K562 (cell line): ENCODE results near the gene CAMK2D. TPM values are rescaled to one million over a fixed set of nuclear protein-coding genes. Genes with fewer than 3 reads are reported as not detected.

Experiments used
- BACH1 ChIP-seq: fragments of 200-800 bp; sonication (Bioruptor generic); IDR thresholded peaks from 2 replicates; pipeline ENCODE4 v1.6.1; 2016; ENCODE audit warnings: missing genetic modification characterization, missing compliant biosample characterization
- GTF3C2 ChIP-seq: IDR thresholded peaks from 3 replicates; pipeline ENCODE4 v1.6.1; 2011; ENCODE audit warnings: borderline replicate concordance, mild to moderate bottlenecking, moderate library complexity; ENCODE audit not compliant: insufficient read length; ENCODE audit errors: extremely low read depth
- RFX1 ChIP-seq: fragments of 450-650 bp; IDR thresholded peaks from 2 replicates; pipeline ENCODE4 v1.6.1; 2016; ENCODE audit warnings: mild to moderate bottlenecking, moderate library complexity
- TARDBP ChIP-seq: fragments of 450-650 bp; IDR thresholded peaks from 2 replicates; pipeline ENCODE4 v1.6.1; 2016
- TCF15 ChIP-seq: fragments of 250-450 bp; sonication (Bioruptor Pico); IDR thresholded peaks from 2 replicates; pipeline ENCODE4 v1.8.0; 2022; ENCODE audit warnings: moderate library complexity, mild to moderate bottlenecking, inconsistent platforms
- ZKSCAN1 ChIP-seq: fragments of 150-350 bp; IDR thresholded peaks from 2 replicates; pipeline ENCODE4 v1.6.1; 2016; ENCODE audit warnings: low read depth, low read length
- ZNF217 ChIP-seq: sonication (generic); formaldehyde crosslinking; IDR thresholded peaks from 2 replicates; pipeline ENCODE4 v1.8.0; 2022; ENCODE audit warnings: mild to moderate bottlenecking, missing genetic modification reagents
- polyA plus RNA-seq, 8 experiments: library from polyadenylated mRNA; depleted of rRNA in 4 of 8; stranded (reverse) in 5 of 8; unstranded in 3 of 8; fragments of >200 nt; fragmentation: Nextera tagmentation in 2 of 8; fragmentation: Illumina TruSeq in 1 of 8; extraction: Ambion mirVana in 2 of 8; extraction: Trizol in 1 of 8; gene quantifications; 2 replicates each; pipeline versions ENCODE4 v1.2.1 to v1.2.3, GENCODE V29; 2011 to 2014; ENCODE audit warnings: inconsistent platforms in 1 of 8, missing spikeins in 1 of 8
- total RNA-seq, 7 experiments: library from RNA; depleted of rRNA in 6 of 7; stranded (reverse); fragments of >200 nt in 6 of 7; fragmentation: Illumina TruSeq in 2 of 7; extraction: Trizol in 2 of 7; gene quantifications; 2 replicates each; pipeline versions ENCODE4 v1.2.1 to v1.2.3, GENCODE V29; 2011 to 2021; ENCODE audit warnings: low replicate concordance in 1 of 7
- TF ChIP-seq, protein P1 (sequence below): fragments of 450-650 bp; formaldehyde crosslinking; IDR thresholded peaks from 2 replicates; pipeline ENCODE4 v1.4.0; 2022; ENCODE audit warnings: mild to moderate bottlenecking, moderate library complexity
- TF ChIP-seq, protein P2 (sequence below): fragments of 450-650 bp; formaldehyde crosslinking; IDR thresholded peaks from 2 replicates; pipeline ENCODE4 v1.4.0; 2020; ENCODE audit warnings: mild to moderate bottlenecking, mixed read lengths
- TF ChIP-seq, protein P3 (sequence below): fragments of 200-800 bp; sonication (Bioruptor generic); IDR thresholded peaks from 2 replicates; pipeline ENCODE4 v1.6.1; 2017; ENCODE audit warnings: missing genetic modification characterization, missing compliant biosample characterization

Gene CAMK2D
- total and polyA plus RNA-seq, 9 of the 15 experiments (the other 6 are each of a cell fraction or from before 2014, with no cell fraction given) = 0.01 to 0.33 (median 0.04) TPM; not detected in 2

DNA sequence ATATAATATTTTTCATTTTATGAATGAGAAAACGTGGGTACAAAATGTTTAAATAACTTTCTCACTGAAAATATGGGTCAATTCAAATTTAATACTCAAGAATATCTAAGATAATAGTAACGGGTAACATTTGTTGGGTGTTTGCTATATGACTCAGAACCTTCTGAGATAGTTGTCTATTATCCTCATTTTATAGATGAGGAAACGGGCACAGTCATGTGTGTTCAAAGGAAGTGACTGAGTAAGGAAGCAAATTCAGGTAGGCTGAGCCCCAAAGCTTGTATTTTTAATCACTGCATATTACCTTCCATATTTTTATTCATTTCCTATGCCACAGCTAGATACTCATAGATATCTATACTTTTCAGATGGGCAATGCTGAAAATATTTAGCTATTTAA lies 12.2 kb upstream of the CAMK2D start (continued):
- TF ChIP-seq, protein P1, sequence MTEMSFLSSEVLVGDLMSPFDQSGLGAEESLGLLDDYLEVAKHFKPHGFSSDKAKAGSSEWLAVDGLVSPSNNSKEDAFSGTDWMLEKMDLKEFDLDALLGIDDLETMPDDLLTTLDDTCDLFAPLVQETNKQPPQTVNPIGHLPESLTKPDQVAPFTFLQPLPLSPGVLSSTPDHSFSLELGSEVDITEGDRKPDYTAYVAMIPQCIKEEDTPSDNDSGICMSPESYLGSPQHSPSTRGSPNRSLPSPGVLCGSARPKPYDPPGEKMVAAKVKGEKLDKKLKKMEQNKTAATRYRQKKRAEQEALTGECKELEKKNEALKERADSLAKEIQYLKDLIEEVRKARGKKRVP (CRISPR knock-in tag) = no peak
- TF ChIP-seq GTF3C2 = no peak
- TF ChIP-seq ZKSCAN1 = no peak
- TF ChIP-seq, protein P2, sequence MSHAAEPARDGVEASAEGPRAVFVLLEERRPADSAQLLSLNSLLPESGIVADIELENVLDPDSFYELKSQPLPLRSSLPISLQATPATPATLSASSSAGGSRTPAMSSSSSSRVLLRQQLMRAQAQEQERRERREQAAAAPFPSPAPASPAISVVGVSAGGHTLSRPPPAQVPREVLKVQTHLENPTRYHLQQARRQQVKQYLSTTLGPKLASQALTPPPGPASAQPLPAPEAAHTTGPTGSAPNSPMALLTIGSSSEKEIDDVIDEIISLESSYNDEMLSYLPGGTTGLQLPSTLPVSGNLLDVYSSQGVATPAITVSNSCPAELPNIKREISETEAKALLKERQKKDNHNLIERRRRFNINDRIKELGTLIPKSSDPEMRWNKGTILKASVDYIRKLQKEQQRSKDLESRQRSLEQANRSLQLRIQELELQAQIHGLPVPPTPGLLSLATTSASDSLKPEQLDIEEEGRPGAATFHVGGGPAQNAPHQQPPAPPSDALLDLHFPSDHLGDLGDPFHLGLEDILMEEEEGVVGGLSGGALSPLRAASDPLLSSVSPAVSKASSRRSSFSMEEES = no peak
- no peak for TF ChIP-seq TARDBP
- TF ChIP-seq, protein P3, sequence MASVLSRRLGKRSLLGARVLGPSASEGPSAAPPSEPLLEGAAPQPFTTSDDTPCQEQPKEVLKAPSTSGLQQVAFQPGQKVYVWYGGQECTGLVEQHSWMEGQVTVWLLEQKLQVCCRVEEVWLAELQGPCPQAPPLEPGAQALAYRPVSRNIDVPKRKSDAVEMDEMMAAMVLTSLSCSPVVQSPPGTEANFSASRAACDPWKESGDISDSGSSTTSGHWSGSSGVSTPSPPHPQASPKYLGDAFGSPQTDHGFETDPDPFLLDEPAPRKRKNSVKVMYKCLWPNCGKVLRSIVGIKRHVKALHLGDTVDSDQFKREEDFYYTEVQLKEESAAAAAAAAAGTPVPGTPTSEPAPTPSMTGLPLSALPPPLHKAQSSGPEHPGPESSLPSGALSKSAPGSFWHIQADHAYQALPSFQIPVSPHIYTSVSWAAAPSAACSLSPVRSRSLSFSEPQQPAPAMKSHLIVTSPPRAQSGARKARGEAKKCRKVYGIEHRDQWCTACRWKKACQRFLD (CRISPR knock-in tag) = no peak
- TF ChIP-seq TCF15 (CRISPR knock-in tag) = no peak
- no peak for TF ChIP-seq BACH1 (tag)
- TF ChIP-seq ZNF217 = no peak
- TF ChIP-seq RFX1 = no peak
